ENCODE results near the gene AGPAT1. TPM values are rescaled to one million over a fixed set of nuclear protein-coding genes. Genes with fewer than 3 reads are reported as not detected.
"Not testable (repeated sequence)": the region's sequence is repeated elsewhere in the genome, so short reads cannot be mapped to it uniquely, and the experiment has no call there.

Gene AGPAT1
- total RNA-seq, 1 donor from 2014 or later: 43.0 TPM

GRCh38 chr6:32189742-32190053 lies 13.8 kb upstream of the AGPAT1 start:
- intact Hi-C loops (cut with micrococcal nuclease): no loop called here
- Histone ChIP-seq H3K4me3 (peak overlapping the region; percentile 83), H3K9me3 (replicated peaks) (no peaks in the 10 kb centered on the region), H3K27ac (replicated peaks) (peak overlapping the region; percentile 98), H3K36me3 (peaks cover 16% of the 10 kb centered on the region), H3K4me1 (peaks cover 85% of the 10 kb centered on the region), H3K27me3 (ENCODE audit: low read depth) (no peaks in the 10 kb centered on the region)
- DNase-seq: peak; percentile 44
- TF ChIP-seq CTCF (IDR thresholded peaks at IDR 0.05; ENCODE audit: borderline replicate concordance): no peak

DNA sequence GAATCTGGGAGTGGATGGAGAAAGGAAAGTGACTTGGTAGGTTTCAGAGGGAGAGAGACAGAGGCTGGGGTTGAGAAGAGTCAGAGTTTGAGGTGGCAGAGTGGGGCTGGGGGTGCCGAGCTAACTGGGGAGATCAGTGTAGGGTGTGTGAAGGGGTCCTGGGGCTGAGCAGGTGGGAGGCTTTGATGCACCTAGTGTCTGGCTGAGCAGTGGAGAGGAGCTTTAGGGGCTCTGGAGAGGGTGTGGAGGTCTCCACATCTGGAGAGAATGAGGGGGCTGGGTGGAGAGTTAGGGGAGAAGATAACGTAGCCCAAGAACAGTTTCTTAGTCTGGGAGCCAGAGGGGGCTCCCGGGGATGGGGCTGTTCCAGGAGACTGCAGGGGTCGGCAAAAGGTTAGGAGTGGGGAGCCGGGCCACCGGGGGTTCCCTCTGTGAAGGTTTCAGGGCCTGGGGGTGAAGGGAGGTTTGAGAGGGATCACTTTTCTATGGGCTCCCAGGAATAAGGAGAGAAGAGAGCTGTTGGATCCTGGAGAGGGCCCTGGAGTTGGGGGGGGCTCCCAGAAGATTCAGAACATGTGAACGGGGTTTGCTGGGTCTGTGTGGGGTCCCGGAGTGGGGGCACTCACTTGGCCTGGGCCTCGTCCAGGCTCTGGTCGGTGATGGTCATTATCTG lies 13.3 kb upstream of the AGPAT1 start:
- Histone ChIP-seq H3K9me3 (replicated peaks) (no peaks in the 10 kb centered on the region), H3K4me1 (peaks cover 85% of the 10 kb centered on the region), H3K4me3 (peak overlapping the region; percentile 83), H3K36me3 (peaks cover 16% of the 10 kb centered on the region), H3K27ac (replicated peaks) (peak overlapping the region; percentile 98), H3K27me3 (ENCODE audit: low read depth) (no peaks in the 10 kb centered on the region)
- no peak for TF ChIP-seq CTCF (IDR thresholded peaks at IDR 0.05; ENCODE audit: borderline replicate concordance)
- no peak for DNase-seq
- intact Hi-C loops (cut with micrococcal nuclease): no loop called here

- Histone ChIP-seq H3K36me3 (peaks cover 16% of the 10 kb centered on the region), H3K27ac (replicated peaks) (peak overlapping the region; percentile 98), H3K27me3 (ENCODE audit: low read depth) (no peaks in the 10 kb centered on the region), H3K4me3 (peak overlapping the region; percentile 83), H3K9me3 (replicated peaks) (no peaks in the 10 kb centered on the region), H3K4me1 (peaks cover 91% of the 10 kb centered on the region)
- no peak for TF ChIP-seq CTCF (IDR thresholded peaks at IDR 0.05; ENCODE audit: borderline replicate concordance)
- DNase-seq: no peak
- intact Hi-C loops (cut with micrococcal nuclease): no loop called here
Measured at GRCh38 chr6:32188381-32189068, 12.6 kb upstream of the AGPAT1 start.

GRCh38 chr6:32187725-32188380 lies 12.0 kb upstream of the AGPAT1 start:
- H3K27me3 ChIP-seq (ENCODE audit: low read depth); DNase-seq; H3K9me3 ChIP-seq (replicated peaks); intact Hi-C loops (cut with micrococcal nuclease): not testable (repeated sequence)
- Histone ChIP-seq H3K36me3 (peaks cover 18% of the 10 kb centered on the region), H3K27ac (replicated peaks) (peak overlapping the region; percentile 98), H3K4me3 (peak overlapping the region; percentile 83), H3K4me1 (peaks cover 91% of the 10 kb centered on the region)

GRCh38 chr6:32187009-32187709 lies 11.3 kb upstream of the AGPAT1 start:
- intact Hi-C loops (cut with micrococcal nuclease): no loop called here
- Histone ChIP-seq H3K4me3 (peak overlapping the region; percentile 83), H3K27me3 (ENCODE audit: low read depth) (no peaks in the 10 kb centered on the region), H3K27ac (replicated peaks) (peak overlapping the region; percentile 98), H3K9me3 (replicated peaks) (no peaks in the 10 kb centered on the region), H3K4me1 (peaks cover 91% of the 10 kb centered on the region), H3K36me3 (peaks cover 23% of the 10 kb centered on the region)
- TF ChIP-seq CTCF (IDR thresholded peaks at IDR 0.05; ENCODE audit: borderline replicate concordance): no peak
- DNase-seq: no peak

- Histone ChIP-seq H3K27ac (replicated peaks) (peak overlapping the region; percentile 98), H3K4me3 (peak overlapping the region; percentile 11), H3K36me3 (peaks cover 28% of the 10 kb centered on the region), H3K4me1 (peaks cover 91% of the 10 kb centered on the region)
- H3K9me3 ChIP-seq (replicated peaks); H3K27me3 ChIP-seq (ENCODE audit: low read depth); DNase-seq; intact Hi-C loops (cut with micrococcal nuclease): not testable (repeated sequence)
Measured at GRCh38 chr6:32186151-32186840, 10.4 kb upstream of the AGPAT1 start.

GRCh38 chr6:32185681-32186131 lies 9.8 kb upstream of the AGPAT1 start:
- H3K9me3 ChIP-seq (replicated peaks); H3K27me3 ChIP-seq (ENCODE audit: low read depth); intact Hi-C loops (cut with micrococcal nuclease): not testable (repeated sequence)
- peak overlapping the region; percentile 11 for H3K4me3 ChIP-seq
- H3K27ac ChIP-seq (replicated peaks): peak overlapping the region; percentile 98
- peak; percentile 90 for DNase-seq
- peaks cover 91% of the 10 kb centered on the region for H3K4me1 ChIP-seq
- H3K36me3 ChIP-seq: peaks cover 34% of the 10 kb centered on the region
